HG03025 (cell line): ENCODE data around the gene SF3B2.
A peak's percentile ranks its signal among the peaks of the same experiment; 100 is the strongest.
"Not testable (repeated sequence)": the region's sequence is repeated elsewhere in the genome, so short reads cannot be mapped to it uniquely, and the experiment has no call there.

Source experiments
- ATAC-seq: cut with Tn5 transposase; IDR thresholded peaks from one replicate; pipeline ENCODE4 v1.9.1; 2021; ENCODE audit warnings: mild to moderate bottlenecking, moderate library complexity; ENCODE audit not compliant: unreplicated experiment, low FRiP score

Gene SF3B2

GRCh38 chr11:66016793-66017177 lies 35.4 kb upstream of the SF3B2 start:
- ATAC-seq = no peak

DNA sequence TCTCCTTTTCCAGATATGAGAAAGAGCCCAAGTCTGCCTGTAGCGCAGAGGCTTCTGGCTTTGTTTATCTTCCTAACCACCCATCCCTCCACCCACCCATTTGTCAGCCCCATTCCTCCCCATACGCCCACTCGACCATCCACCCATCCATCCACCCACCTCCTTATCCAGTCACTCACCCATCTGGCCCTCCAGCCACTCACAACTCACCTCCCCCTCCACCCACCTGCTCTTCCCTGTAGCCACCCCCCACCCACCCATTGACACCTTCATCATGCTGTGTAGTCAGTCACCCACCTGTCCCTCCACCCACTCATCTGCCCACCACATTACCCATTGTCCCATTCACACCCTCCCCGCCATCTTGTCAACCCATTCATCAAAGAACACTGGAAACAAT lies 34.8 kb upstream of the SF3B2 start:
- no peak for ATAC-seq

DNA sequence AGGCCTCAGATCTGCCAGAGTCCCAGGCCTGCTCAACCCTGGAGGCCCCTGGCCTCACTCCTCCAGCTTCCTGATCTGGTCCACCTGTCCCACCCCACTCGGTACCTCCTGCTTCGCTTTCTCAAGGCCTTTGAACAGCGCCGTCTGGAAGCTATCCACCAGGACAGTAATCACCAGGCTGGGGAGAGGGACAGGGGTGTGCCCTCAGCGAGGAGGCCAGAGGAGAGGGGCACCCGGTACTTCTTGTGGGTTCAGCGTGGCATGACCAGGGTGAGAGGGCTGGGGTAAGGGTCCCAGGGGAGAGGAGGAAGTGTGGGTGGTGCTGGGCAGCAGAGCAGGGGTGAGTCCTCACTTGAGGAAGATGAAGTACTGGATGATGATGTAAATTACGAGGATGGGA lies 32.0 kb upstream of the SF3B2 start:
- no peak for ATAC-seq

- no peak for ATAC-seq
Observed at GRCh38 chr11:66020618-66021357, 31.4 kb upstream of the SF3B2 start.

- no peak for ATAC-seq
Observed at GRCh38 chr11:66022401-66023185, 29.6 kb upstream of the SF3B2 start.

DNA sequence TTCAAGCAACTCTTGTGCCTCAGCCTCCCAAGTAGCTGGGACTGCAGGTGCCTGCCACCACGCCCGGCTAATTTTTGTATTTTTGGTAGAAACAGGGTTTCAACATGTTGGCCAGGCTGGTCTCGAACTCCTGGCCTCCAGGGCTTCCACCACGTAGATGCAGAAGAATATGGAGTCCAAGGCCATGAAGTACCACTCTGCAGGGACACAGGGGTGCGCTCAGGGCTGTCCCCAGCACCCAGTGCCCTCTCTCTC lies 29.1 kb upstream of the SF3B2 start:
- not testable (repeated sequence) for ATAC-seq

DNA sequence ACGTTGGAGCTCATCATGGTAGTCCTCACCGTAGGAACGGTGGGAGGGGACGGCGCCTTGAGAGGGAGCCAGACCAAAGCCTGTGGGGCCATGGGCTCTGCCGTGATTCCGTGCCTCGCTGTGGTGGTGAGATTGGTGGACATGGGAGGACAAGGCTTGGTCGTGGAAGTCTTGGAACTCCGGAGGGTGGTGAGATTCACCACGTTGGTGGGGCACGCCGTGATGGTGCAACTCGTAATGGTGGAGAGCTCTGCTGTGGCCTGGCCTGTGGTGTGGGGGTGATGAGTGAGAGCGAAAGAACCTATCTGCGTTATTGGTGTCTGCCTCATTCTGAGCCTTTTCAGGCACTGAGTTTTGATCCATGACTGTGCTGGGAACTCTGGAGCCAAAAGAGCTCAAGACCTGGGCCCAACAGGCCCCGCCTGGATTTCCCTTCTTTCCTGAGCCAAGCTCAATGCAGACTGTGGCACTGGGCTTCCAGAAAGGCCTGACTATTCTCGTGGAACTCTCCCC lies 26.1 kb upstream of the SF3B2 start, which contains the start of gene CATSPER1:
Gene CATSPER1, minus strand, starts transcription at position 463 of the 513 bp plus-strand sequence. Its CDS starts 100 bp downstream, at position 363.
- no peak for ATAC-seq

DNA sequence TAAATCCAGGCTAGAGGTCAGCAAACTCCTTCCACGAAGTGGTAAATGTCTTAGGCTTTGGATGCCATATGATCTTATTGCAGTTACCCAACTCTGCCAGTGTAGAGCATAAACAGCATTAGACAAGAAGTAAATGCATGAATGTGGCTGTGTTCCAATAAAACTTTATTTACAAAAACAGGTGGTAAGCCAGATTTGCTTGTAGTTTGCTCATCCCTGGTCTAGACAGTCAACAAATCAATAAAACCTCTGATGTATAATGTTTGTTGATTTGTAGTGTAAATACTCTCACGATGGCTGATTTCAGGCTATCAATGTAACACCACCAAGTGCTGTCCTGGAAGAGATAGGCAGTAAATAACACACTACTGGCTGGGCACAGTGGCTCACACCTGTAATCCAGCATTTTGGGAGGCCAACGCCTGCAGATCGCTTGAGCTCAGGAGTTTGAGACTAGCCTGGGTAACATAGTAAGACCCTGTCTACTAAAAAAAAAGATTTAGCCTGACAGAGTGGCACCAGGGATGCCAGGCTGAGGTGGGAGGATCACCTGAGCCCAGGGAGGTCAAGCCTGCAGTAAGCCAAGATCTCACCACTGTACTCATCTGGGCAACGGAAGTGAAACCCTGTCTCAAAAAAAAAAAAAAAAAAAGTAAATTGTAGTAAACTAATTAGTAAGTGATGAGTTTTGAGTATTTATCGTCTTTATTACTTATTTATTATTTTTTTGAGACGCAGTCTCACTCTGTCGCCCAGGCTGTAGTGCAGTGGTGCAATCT lies 19.0 kb upstream of the SF3B2 start:
- ATAC-seq = no peak

GRCh38 chr11:66035653-66036333 lies 16.4 kb upstream of the SF3B2 start:
- no peak for ATAC-seq

DNA sequence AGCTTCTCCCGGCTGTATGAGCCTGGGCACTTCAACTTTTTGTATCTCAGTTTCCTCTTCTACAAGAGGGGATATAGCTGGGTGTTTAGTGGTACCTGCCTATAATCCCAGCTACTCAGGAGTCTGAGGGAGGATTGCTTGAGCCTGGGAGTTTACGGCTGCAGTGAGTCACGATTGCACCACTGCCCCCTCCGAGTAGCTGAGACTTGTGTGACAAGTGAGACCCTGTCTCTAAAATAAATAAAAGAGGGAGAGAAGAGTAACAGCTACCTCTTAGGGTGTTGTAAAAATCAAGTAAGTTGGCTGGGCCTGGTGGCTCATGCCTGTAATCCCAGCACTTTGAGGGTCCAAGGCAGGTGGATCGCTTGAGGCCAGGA lies 15.8 kb upstream of the SF3B2 start:
- ATAC-seq = no peak

DNA sequence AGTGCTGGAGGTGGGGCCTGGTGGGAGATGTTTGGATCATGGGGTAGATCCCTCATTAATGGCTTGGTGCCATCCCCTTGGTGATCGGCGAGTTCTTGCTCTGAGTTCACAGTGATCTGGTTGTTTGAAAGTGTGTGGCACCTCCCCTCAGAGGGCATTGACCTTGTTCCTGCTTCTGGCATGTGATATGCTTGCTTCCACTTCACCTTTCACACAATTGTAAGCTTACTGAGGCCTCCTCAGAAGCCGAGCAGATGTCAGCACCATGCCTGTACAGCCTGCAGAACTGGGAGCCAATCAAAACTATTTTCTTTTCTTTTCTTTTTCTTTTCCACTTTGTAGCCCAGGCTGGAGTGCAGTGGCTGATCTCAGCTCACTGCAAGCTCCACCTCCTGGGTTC lies 14.8 kb upstream of the SF3B2 start:
- no peak for ATAC-seq

GRCh38 chr11:66039765-66040164 lies 12.4 kb upstream of the SF3B2 start:
- no peak for ATAC-seq

- no peak for ATAC-seq
Observed at GRCh38 chr11:66042227-66042995, 9.8 kb upstream of the SF3B2 start.

DNA sequence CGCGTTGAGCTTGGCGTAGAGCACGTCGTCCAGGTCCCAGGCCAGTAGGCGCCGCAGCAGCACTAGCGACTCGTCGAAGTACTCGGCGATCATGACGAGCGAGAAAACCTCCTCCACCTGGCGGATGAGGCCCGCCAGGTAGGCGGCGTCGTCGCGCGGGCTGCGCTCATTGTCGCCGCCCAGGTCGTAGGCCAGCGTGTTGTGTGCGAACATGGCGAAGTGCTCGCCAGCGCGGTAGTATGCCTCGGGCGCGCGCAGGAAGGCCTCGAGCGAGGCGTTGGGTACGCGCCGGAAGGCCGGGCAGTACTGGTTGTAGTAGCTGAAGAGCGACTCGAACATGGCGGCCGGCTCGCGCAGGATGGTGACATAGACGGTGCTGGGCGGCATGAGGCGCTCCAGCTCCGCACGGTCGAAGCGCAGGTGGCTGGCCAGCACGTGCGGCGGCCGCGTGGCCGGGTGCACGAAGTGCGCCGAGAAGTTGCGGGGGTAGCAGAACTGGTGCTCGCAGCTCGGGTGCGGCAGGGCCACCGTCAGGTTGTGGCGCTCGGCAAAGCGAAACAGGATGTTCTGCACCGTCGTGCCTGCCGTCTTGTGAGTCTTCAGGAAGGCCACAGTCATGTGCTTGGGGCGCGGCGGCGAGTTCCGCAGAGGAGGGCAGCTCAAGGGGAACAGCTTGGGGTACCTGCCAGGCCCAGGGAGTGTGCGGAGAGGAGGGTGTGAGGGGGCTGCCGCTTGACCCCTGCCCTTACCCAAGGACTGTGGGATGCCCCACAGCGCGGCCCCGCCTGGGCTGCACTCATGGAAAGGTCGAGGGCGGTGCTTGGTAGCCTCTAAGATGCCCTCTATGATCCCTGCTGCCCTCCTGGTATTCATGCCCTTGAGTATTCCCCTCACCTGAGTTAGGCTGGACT lies 8.9 kb upstream of the SF3B2 start:
- ATAC-seq = no peak

GRCh38 chr11:66044757-66045156 lies 7.4 kb upstream of the SF3B2 start:
- no peak for ATAC-seq

GRCh38 chr11:66045177-66045639 lies 7.0 kb upstream of the SF3B2 start:
- peak; percentile 53 for ATAC-seq

- no peak for ATAC-seq
Observed at GRCh38 chr11:66046901-66047300, 5.3 kb upstream of the SF3B2 start.

GRCh38 chr11:66047541-66048365 lies 4.4 kb upstream of the SF3B2 start:
- ATAC-seq = no peak
